SU-DHL-6 (cell line): ENCODE measurements around the gene IL21R.

ENCODE experiments used
- H2AFZ ChIP-seq: fragments of 200-600 bp; sonication (generic); 2 replicates; pipeline ENCODE4 v1.6.1; 2014; ENCODE audit warnings: low read depth, mild to moderate bottlenecking, moderate library complexity, mixed read lengths, antibody characterized with exemption, low read length; ENCODE audit not compliant: severe bottlenecking
- H3F3A ChIP-seq: fragments of 200-600 bp; shearing (Covaris generic); 2 replicates; pipeline ENCODE4 v1.6.0; 2016; ENCODE audit warnings: antibody characterized with exemption, mild to moderate bottlenecking; ENCODE audit not compliant: insufficient read depth
- H3K27ac ChIP-seq: fragments of 200-600 bp; sonication (generic); 2 replicates; pipeline ENCODE4 v1.5.1; 2016; ENCODE audit warnings: low read depth, mild to moderate bottlenecking, low read length, moderate library complexity, mixed read lengths
- H3K27me3 ChIP-seq: fragments of 200-600 bp; sonication (generic), shearing (Covaris generic); 2 replicates; pipeline ENCODE4 v1.6.0; 2014; ENCODE audit warnings: mild to moderate bottlenecking, low read length
- H3K36me3 ChIP-seq: fragments of 200-600 bp; sonication (generic); 2 replicates; pipeline ENCODE4 v1.6.1; 2014; ENCODE audit warnings: mild to moderate bottlenecking, low read length, mixed read lengths
- H3K4me2 ChIP-seq: fragments of 300-600, 200-600 bp; shearing (Covaris generic), sonication (generic); 2 replicates; pipeline ENCODE4 v1.6.0; 2014; ENCODE audit warnings: low read length, low read depth, mild to moderate bottlenecking; ENCODE audit not compliant: poor library complexity, severe bottlenecking
- H3K4me3 ChIP-seq: fragments of 200-600 bp; sonication (generic); 2 replicates; pipeline ENCODE4 v1.5.1; 2014; ENCODE audit warnings: antibody characterized with exemption, low read length, mild to moderate bottlenecking, mixed read lengths; ENCODE audit not compliant: insufficient read depth, poor library complexity, severe bottlenecking
- H3K79me2 ChIP-seq: fragments of 200-600 bp; sonication (generic); 2 replicates; pipeline ENCODE4 v1.6.1; 2014; ENCODE audit warnings: mild to moderate bottlenecking, low read length, moderate library complexity; ENCODE audit not compliant: insufficient read depth
- H3K9ac ChIP-seq: fragments of 200-600 bp; sonication (generic); 2 replicates; pipeline ENCODE4 v1.7.0; 2014; ENCODE audit warnings: mild to moderate bottlenecking, low read length
- H3K9me2 ChIP-seq: fragments of 200-600 bp; sonication (generic); replicated peaks from 2 replicates; pipeline ENCODE4 v1.6.1; 2014; ENCODE audit warnings: low read length; ENCODE audit not compliant: insufficient read depth
- H3K9me3 ChIP-seq: fragments of 200-600 bp; sonication (generic); 2 replicates; pipeline ENCODE4 v1.6.1; 2014; ENCODE audit warnings: low read length, mixed read lengths; ENCODE audit not compliant: insufficient read depth
- H4K20me1 ChIP-seq: fragments of 200-600 bp; sonication (generic); 2 replicates; pipeline ENCODE4 v1.6.1; 2014; ENCODE audit warnings: low read depth, mild to moderate bottlenecking, antibody characterized with exemption, low read length, moderate library complexity, mixed read lengths
- EZH2phosphoT487 ChIP-seq: fragments of 200-600 bp; sonication (generic), shearing (Covaris generic); conservative IDR thresholded peaks from 2 replicates; pipeline ENCODE4 v1.6.1; 2018; ENCODE audit warnings: mild to moderate bottlenecking, antibody characterized with exemption, low read length, moderate library complexity, mixed read lengths
- TF ChIP-seq, protein P1 (sequence below): fragments of 200-600 bp; sonication (generic); IDR thresholded peaks from one replicate; pipeline ENCODE4 v1.5.1; 2017; ENCODE audit warnings: antibody characterized with exemption, mild to moderate bottlenecking, low read length, moderate library complexity; ENCODE audit not compliant: insufficient read depth, poor library complexity, severe bottlenecking

IL21R gene

DNA sequence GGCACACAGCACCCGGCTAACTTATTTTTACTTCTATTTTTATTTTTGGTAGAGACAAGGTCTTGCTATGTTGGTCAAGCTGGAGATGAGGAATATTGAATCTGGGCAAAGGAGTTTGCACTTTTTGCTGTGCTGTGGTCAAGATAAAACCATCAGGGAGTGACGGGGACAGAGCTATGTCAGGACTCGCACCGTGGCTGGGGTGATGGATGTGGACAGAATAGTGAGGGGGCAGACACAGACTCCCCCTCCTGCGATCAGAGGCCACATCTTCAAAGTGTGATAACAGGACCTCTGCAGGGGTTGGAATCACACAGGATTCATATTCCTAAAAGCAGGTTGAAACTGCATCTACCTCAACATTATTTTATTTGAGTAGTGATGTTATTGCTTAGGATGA is 25.6 kb downstream of the IL21R start:
- peak overlapping the region; percentile 80 for H3K27ac ChIP-seq
- H3K9ac ChIP-seq: peak overlapping the region; percentile 33; the same call in 1 of the 2 replicates
- H3K27me3 ChIP-seq: no peaks in the 10 kb centered on the region
- H3K4me2 ChIP-seq: peak overlapping the region; percentile 44
- no peak overlapping the region for H3K4me3 ChIP-seq
- TF ChIP-seq EZH2phosphoT487: no peak
- TF ChIP-seq, protein P1, sequence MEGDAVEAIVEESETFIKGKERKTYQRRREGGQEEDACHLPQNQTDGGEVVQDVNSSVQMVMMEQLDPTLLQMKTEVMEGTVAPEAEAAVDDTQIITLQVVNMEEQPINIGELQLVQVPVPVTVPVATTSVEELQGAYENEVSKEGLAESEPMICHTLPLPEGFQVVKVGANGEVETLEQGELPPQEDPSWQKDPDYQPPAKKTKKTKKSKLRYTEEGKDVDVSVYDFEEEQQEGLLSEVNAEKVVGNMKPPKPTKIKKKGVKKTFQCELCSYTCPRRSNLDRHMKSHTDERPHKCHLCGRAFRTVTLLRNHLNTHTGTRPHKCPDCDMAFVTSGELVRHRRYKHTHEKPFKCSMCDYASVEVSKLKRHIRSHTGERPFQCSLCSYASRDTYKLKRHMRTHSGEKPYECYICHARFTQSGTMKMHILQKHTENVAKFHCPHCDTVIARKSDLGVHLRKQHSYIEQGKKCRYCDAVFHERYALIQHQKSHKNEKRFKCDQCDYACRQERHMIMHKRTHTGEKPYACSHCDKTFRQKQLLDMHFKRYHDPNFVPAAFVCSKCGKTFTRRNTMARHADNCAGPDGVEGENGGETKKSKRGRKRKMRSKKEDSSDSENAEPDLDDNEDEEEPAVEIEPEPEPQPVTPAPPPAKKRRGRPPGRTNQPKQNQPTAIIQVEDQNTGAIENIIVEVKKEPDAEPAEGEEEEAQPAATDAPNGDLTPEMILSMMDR: no peak
- peaks cover 13% of the 10 kb centered on the region for H3K36me3 ChIP-seq
- H2AFZ ChIP-seq: no peak overlapping the region
- no peaks in the 10 kb centered on the region for H4K20me1 ChIP-seq
- no peaks in the 10 kb centered on the region for H3K79me2 ChIP-seq
- H3F3A ChIP-seq: peaks cover 14% of the 10 kb centered on the region
- no peaks in the 10 kb centered on the region for H3K9me2 ChIP-seq
- H3K9me3 ChIP-seq: peaks cover 7% of the 10 kb centered on the region; the same call in 1 of the 2 replicates

DNA sequence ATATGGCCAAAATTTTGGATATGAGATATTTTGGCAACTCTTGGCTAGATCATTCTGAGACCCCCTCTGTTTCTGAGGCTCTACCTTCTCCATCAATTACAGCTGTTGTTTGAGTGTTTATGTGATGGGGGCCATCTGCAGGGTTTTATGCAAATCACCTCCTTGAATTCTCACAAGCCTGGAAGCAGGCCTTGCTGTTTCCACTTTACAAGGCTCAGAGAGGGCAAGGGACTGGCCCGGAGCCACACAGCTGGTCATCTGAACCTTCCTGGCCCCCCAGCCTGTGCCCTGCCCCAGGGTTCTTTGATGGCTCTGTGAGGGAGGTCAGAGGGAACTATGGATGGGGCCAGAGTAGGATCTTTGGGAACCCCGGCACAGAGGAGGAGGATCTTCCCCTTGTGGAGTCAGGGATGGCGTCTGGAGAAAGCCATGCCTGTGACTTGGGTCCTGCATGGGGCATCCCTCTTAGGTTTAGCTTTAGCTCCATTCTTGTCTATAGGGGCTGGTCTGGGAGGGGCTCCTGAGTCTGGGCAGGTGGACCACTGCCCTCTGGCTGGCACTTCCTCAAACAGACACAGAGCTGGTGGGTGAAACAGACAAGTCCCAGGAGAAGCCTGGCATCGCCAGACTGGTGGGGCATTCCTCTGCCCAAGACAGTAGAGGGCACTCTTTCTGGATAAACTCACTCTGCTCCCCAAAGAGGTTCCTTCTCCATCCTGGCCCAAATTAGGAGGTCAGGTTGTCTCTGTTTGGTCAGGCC is 26.2 kb downstream of the IL21R start:
- H3K36me3 ChIP-seq: peaks cover 6% of the 10 kb centered on the region
- no peak overlapping the region for H3K9ac ChIP-seq
- H3K27me3 ChIP-seq: no peaks in the 10 kb centered on the region
- peaks cover under 1% of the 10 kb centered on the region; the same call in 1 of the 2 replicates for H3K9me3 ChIP-seq
- no peak overlapping the region for H2AFZ ChIP-seq
- TF ChIP-seq, protein P1: peak; percentile 37
- TF ChIP-seq EZH2phosphoT487: no peak
- peaks cover 14% of the 10 kb centered on the region for H3F3A ChIP-seq
- H3K79me2 ChIP-seq: no peaks in the 10 kb centered on the region
- H3K9me2 ChIP-seq: no peaks in the 10 kb centered on the region
- H3K27ac ChIP-seq: no peak overlapping the region
- peak overlapping the region; percentile 44 for H3K4me2 ChIP-seq
- H3K4me3 ChIP-seq: no peak overlapping the region
- H4K20me1 ChIP-seq: no peaks in the 10 kb centered on the region

DNA sequence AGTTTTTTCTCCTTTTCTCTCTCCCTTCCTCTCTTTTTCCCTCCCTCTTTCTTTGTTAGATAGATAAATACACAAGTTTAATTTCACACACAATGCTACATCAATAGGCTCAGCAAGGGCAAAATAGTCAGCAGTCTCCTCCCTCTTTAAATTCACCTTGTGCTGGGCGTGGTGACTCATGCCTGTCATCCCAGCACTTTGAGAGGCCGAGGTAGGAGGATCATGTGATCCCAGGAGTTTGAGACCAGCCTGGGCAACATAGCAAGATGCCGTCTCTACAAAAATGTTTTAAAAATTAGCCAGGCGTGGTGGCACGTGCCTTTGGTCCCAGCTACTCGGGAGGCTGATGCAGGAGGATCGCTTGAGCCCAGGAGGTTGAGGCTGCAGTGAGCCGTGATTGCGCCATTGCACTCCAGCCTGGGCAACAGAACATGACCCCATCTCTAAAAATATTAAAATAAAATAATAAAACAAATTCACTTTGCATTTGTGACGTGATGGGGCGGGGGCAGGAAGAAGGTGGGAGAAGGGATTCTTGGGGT is 27.4 kb downstream of the IL21R start:
- H4K20me1 ChIP-seq: no peaks in the 10 kb centered on the region

More for the DNA sequence above, 27.4 kb downstream of the IL21R start:
- no peak overlapping the region for H2AFZ ChIP-seq
- no peak overlapping the region for H3K9ac ChIP-seq
- peaks cover 10% of the 10 kb centered on the region for H3F3A ChIP-seq
- H3K27me3 ChIP-seq: no peaks in the 10 kb centered on the region
- no peak overlapping the region for H3K4me2 ChIP-seq
- H3K4me3 ChIP-seq: no peak overlapping the region
- no peaks in the 10 kb centered on the region for H3K79me2 ChIP-seq
- no peak overlapping the region for H3K27ac ChIP-seq
- H3K36me3 ChIP-seq: no peaks in the 10 kb centered on the region
- no peaks in the 10 kb centered on the region for H3K9me3 ChIP-seq
- H3K9me2 ChIP-seq: no peaks in the 10 kb centered on the region
- TF ChIP-seq, protein P1: no peak
- no peak for TF ChIP-seq EZH2phosphoT487
